ENCODE measurements around the gene ADPRS. TPM values are rescaled to one million over a fixed set of nuclear protein-coding genes. Genes with fewer than 3 reads are reported as not detected.

Gene ADPRS
- total and polyA plus RNA-seq, 8 donors: 1.8 to 27.5 (median 14.6) TPM

DNA sequence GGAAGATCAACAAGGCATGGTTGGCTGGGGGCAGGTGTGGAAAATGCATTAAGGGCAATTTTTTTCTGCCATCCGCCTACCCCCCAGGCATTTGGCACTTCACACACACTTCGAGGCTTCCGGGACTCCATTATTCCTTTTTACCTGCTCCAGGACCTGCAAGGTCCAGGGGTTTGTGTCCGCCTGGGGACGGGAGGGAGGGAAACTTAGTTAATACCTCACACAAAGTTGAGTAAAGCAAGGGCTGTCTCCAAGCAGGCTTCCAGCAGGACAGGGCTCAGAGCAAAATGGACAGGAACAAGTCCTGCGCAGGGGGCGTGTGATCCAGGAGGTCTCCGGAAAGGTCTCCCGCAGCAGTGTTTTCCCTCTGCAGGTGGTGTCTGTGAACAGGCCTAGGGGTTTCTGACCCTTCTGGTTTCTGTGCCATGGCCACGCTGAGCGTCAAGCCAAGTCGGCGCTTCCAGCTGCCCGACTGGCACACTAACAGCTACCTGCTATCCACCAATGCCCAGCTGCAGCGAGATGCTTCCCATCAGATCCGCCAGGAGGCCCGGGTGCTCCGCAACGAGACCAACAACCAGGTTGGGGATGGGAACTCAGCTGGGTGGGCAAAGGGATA lies 4.1 kb upstream of the ADPRS start:
- intact Hi-C loops (cut with DNase I; ENCODE audit: low total_unique reads): no loop called here
- H3K4me3 ChIP-seq: peak overlapping the region; percentile 51 to 56 (median 52)
- H3K27me3 ChIP-seq: peaks cover 0 to 33% (median 6%) of the 10 kb centered on the region in 3 donors
- peak in 1 of 2 donors; percentile 42 for DNase-seq
- peak overlapping the region in 2 of 5 donors; percentile 7 to 31 for H3K27ac ChIP-seq
- H3K36me3 ChIP-seq: no peaks in the 10 kb centered on the region
- WGBS, 5 donors: 37 to 49% (median 44%) methylated on average over 17 to 19 of the region's 19 CpGs
- TF ChIP-seq POLR2A (IDR thresholded peaks at IDR 0.05) (no peak), EP300 (IDR thresholded peaks at IDR 0.05) (no peak), CTCF (IDR thresholded peaks at IDR 0.05) (no peak), POLR2AphosphoS5 (IDR thresholded peaks at IDR 0.05) (no peak)
- peaks cover 20 to 31% (median 25%) of the 10 kb centered on the region in 4 donors for H3K4me1 ChIP-seq
- no peaks in the 10 kb centered on the region for H3K9me3 ChIP-seq

DNA sequence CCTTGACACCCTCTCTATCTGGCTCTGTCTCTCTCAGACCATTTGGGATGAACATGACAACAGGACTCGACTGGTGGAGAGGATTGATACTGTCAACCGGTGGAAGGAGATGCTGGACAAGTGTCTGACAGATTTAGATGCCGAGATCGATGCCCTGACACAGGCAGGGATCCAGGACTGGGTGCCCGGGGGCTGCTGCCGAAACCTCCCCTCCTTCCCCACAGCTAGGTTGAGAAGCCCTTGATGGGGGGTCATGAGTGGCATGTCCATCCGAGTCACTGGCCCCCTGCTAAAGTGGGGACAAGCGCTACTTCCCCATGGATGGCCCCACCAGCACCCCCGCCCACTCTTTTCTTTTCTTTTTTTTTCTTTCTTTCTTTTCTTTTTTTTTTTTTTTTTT lies 3.6 kb upstream of the ADPRS start:
- 86 to 92% (median 90%) methylated on average over 8 to 9 of the region's 9 CpGs for WGBS, 5 donors
- Histone ChIP-seq H3K4me1 (peaks cover 25 to 37% (median 30%) of the 10 kb centered on the region in 4 donors), H3K27ac (no peak overlapping the region), H3K27me3 (peaks cover 0 to 33% (median 6%) of the 10 kb centered on the region in 3 donors), H3K4me3 (no peak overlapping the region), H3K9me3 (no peaks in the 10 kb centered on the region), H3K36me3 (no peaks in the 10 kb centered on the region)
- intact Hi-C loops (cut with DNase I; ENCODE audit: low total_unique reads): no loop called here
- DNase-seq: peak; percentile 7 to 20
- TF ChIP-seq POLR2AphosphoS5 (IDR thresholded peaks at IDR 0.05) (no peak), POLR2A (IDR thresholded peaks at IDR 0.05) (no peak), EP300 (IDR thresholded peaks at IDR 0.05) (no peak), CTCF (IDR thresholded peaks at IDR 0.05) (no peak)

- H3K4me3 ChIP-seq: no peak overlapping the region
- no peak for TF ChIP-seq EP300 (IDR thresholded peaks at IDR 0.05)
- no peak for TF ChIP-seq CTCF (IDR thresholded peaks at IDR 0.05)
- TF ChIP-seq POLR2A (IDR thresholded peaks at IDR 0.05): no peak
- no peak for TF ChIP-seq POLR2AphosphoS5 (IDR thresholded peaks at IDR 0.05)
- WGBS, 5 donors: 88 to 92% (median 90%) methylated on average over 28 to 29 of the region's 29 CpGs
- H3K36me3 ChIP-seq: peaks cover 0 to 3% (median 2%) of the 10 kb centered on the region in 4 donors
- H3K4me1 ChIP-seq: peaks cover 27 to 44% (median 37%) of the 10 kb centered on the region in 4 donors
- DNase-seq: peak in 1 of 2 donors; percentile 18
- H3K27ac ChIP-seq: no peak overlapping the region
- H3K9me3 ChIP-seq: no peaks in the 10 kb centered on the region
- peaks cover 0 to 33% (median 6%) of the 10 kb centered on the region in 3 donors for H3K27me3 ChIP-seq
- intact Hi-C loops (cut with DNase I; ENCODE audit: low total_unique reads): no loop called here
Observed at GRCh38 chr1:36085686-36086526, 2.8 kb upstream of the ADPRS start.

DNA sequence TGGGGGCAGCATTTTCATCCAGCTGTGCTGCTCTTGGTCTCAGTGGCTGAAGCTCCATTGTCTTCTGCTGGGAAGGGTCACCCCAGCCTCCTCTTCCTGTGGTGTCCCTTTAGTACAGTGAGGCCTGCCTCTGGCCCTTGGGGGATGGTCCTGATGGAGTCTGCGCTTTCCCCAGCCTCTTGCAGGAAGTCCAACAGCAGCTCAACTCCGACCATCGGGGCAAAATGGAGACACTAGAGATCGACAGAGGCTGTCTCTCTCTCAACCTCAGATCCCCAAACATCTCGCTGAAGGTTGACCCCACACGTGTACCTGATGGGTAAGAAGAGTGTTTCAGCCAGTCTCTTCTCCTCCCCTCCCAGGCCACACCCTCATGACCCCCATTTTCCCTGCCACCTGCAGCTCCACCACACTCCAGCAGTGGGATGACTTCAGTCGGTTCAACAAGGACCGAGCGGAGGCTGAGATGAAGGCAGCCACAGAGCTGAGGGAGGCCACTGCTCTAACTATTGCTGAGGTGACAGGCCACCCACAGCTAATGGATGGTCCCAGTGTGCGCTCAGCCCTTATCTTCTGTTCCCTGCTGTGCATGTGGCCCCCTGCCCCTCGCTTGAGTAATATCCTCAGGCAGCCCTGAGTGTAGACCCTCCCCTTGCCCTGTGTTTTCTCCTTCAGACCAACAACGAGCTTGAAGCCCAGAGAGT lies 2.0 kb upstream of the ADPRS start:
- Histone ChIP-seq H3K4me3 (no peak overlapping the region), H3K4me1 (peaks cover 27 to 52% (median 44%) of the 10 kb centered on the region in 4 donors), H3K27ac (no peak overlapping the region), H3K9me3 (no peaks in the 10 kb centered on the region), H3K36me3 (peaks cover 3 to 11% (median 10%) of the 10 kb centered on the region in 4 donors), H3K27me3 (peaks cover 0 to 33% (median 6%) of the 10 kb centered on the region in 3 donors)
- TF ChIP-seq CTCF (IDR thresholded peaks at IDR 0.05) (no peak), EP300 (IDR thresholded peaks at IDR 0.05) (no peak)
- intact Hi-C loops (cut with DNase I; ENCODE audit: low total_unique reads): no loop called here
- peak; percentile 6 to 13 for DNase-seq
- 78 to 86% (median 83%) methylated on average over 9 to 12 of the region's 12 CpGs for WGBS, 5 donors
